NCI-H128 (cell line): Measurements from ENCODE around the gene METTL1.
"Not testable (repeated sequence)": the region's sequence is repeated elsewhere in the genome, so short reads cannot be mapped to it uniquely, and the experiment has no call there.

Source experiments
- DNase-seq: peaks from one replicate; lab custom pipeline; 2025; ENCODE audit not compliant: unreplicated experiment; lab: John Stamatoyannopoulos, UW

METTL1 gene

DNA sequence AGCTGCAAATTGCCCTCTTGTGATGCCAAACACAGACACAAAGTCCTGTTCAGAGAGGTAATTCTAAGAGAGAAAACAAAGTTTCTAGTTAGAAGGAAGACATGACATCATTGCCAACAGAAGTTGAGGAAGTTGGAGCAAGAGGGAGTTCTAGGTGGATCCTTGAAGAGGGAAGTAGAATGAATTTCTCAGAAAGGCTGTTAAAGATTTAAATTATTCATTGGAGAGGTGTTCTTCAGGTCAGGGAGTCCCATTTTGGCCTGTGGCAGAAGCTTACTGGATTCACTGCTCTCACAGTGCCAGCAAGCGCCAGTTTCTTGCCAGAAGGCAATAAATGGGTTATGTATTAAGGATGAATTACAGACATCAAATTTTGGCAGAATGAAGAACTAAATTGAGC is 26.0 kb upstream of the METTL1 start:
- no peak for DNase-seq

DNA sequence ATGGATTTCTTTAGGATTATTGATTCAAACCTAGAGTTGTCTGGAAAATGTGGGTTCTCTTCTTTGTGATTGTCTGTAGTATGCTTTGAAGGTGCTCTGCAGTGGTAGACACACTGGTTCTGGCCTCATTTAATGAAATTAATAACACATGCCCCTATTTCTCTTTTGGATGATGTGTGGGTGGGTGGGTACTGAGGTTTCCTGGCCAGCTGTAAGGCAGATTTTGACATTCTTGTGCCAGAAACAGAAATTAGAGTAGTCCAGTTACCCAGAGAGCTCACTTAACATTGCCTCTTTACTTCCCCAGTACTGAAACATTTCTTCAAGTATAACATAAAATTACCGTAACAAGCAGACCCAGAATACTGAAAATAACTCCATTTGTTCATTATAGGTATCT is 25.1 kb upstream of the METTL1 start:
- no peak for DNase-seq

DNA sequence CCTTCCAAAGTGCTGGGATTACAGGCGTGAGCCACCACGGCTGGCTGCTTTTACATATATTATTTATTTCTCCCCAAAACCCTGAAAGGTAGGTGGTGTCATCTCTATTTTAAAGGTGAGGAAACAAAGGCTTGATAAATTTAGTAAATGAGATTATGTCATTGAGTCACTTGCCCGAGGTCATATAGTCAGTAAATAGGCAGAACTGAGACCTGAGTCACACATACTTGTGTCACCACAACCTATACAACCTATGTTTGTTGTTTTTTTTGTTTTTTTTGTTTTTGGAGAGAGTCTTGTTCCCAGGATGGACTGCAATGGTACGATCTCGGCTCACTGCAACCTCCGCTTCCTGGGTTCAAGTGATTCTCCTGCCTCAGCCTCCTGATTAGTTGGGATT is 23.4 kb upstream of the METTL1 start:
- DNase-seq = no peak

DNA sequence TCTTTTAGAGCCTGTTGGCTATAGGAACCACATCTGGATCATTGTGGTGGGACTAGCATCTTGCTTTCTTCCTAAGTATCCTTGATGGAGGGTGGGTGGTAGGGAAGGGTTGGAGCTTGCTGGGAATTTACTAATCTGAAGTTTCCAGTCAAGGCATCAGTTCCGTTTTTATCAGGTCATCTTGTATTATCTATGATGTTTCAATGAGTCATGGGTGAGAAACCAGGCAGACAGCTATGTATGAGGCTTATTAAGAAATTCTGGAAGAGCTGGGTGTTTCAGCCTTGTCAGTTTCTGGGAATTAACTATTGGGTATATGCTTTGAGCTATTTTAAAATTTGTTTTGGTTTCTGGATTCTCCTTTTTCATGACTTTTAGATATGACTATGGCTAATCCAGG is 22.0 kb upstream of the METTL1 start:
- DNase-seq = no peak

DNA sequence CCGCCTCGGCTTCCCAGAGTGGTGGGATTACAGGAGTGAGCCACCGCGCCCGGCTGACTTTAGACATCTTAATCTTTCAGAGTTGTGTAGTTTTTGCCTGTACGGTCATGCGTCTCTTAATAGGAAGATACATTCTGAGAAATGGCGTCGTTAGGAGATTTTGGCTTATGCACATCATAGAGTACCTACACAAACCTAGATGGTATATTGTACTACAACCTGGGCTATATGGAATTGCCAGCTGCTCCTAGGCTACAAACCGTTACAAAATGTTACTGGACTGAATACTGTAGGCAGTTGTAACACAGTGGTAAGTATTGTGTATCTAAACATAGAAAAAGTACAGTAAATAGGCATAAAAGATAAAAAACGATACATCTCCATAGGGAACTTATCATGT is 12.0 kb upstream of the METTL1 start:
- DNase-seq = no peak

DNA sequence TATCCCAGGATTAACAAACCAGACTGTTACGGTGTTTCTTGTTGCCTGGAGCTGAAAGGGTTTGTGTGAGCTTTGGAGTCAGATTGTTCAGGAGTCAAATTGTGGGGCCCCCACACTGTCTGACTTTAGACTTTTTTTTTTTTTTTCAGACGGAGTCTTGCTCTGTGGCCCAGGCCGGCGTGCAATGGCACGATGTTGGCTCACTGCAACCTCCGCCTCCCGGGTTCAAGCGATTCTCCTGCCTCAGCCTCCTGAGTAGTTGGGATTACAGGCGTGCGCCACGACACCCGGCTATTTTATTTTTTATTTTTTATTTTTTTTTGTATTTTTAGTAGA is 11.5 kb upstream of the METTL1 start:
- no peak for DNase-seq

DNA sequence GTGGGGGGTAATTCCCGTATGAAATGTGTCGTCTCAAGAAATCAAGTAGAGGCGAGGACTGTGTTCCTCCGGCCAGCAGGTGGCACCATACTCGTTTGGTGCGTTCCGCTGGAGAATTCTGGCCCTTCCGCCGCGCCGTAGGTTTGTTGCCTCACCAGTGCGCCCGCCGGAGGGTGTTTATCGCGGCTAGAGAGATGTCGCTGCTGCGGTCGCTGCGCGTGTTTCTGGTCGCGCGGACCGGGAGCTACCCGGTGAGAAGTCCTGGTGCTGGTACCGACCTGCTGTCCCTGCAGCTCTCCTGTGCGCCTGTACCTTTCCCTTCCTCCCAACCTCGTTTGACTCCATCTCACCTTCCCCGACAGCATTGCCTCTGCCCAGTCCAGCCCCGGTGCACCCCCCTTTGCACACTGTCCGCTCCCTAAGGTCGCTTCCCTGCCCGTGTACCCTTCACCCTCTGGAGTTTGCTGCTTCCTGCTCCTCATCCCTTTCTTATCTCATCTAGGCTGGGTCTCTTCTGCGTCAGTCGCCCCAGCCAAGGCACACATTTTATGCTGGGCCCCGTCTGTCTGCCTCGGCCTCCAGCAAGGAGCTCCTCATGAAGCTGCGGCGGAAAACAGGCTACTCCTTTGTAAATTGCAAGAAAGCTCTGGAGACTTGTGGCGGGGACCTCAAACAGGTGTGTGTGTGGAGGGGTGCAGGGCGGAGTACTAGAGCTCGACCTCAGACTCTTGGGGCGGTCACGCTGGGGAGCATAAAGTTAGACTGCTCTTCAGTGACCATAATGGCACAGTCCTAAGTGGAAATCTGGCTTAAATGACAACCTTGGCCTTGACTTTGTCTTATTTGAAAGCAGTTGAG is 10.9 kb upstream of the METTL1 start, which contains the start of gene TSFM:
TSFM (plus strand) TSS at position 180 of the 858 bp plus-strand sequence; CDS start at position 195, 15 bp downstream.
- peak; percentile 90 for DNase-seq

DNA sequence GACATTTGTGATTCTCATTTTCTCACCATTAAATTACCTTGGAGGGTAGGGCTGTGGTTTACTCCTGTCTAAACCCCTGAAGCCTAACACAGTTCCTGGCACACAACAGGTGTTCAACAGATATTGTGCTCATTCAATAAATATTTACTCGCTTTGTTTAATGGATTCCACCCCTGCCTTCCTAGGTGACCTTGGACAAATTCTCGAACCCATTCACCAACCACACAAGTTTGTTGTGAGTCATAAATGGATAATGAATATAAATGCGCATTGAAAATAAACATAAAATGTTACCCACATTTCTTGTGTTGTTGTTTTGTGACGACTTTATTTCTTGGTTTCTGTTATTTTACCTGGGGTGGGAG is 10.3 kb upstream of the METTL1 start:
- no peak for DNase-seq

DNA sequence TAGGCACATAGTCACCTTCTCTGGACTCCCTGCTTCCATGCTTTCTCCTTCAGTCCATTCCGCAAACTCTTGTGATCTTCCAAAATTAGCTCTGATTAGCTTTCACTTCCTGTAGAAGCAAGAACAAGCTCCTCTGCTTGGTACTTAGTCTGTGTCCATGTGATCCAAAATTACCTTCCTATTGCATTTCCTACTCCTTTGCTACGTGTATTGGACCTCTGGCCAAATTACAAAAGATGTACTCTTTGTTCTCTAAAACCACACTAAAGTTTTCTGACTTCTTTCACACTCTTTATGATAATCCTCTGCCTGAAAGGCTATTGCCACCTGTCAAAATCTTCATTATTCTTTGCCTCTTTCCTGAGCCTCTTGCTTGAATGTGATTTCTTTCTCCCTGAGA is 9.9 kb upstream of the METTL1 start:
- DNase-seq = no peak

DNA sequence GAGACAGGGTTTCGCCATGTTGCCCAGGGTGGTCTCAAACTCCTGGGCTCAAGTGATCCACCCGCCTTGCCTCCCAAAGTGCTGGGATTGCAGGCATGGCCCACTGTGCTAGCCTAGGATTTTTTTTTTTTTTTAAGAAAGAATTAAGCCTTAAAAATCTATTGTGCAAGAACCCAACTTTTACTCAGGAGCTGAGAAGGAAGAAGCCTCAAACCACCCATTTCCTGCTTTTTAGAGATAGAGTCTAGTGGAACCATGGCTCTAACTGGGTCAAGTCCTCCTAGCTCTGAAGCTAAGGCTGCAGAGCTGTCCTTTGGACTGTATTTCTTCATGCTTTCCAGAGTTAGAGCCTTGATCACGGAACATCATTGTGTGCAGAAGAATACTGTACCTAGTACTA is 9.3 kb upstream of the METTL1 start:
- no peak for DNase-seq

DNA sequence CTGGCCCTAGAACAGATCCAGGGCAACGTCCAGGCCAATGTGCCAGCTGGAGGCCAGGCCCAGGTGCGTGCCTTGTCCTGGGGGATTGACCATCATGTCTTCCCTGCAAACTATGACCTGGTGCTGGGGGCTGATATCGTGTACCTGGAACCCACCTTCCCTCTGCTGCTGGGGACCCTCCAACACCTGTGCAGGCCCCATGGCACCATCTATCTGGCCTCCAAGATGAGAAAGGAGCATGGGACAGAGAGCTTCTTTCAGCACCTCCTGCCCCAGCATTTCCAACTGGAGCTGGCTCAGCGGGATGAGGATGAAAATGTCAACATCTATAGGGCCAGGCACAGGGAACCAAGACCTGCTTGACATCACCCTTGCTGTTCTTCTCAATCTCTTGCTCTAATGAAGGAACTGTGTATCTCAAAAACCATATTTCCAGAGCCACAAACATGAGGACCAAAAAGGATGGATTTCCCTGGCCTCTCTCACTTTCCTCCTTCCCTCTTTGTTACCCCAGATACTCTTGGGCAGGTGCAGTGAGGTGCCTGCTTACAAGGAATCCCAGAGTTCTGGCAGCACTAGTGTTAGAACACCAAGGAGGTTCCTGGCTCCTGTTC is 8.5 kb upstream of the METTL1 start:
- DNase-seq = no peak

DNA sequence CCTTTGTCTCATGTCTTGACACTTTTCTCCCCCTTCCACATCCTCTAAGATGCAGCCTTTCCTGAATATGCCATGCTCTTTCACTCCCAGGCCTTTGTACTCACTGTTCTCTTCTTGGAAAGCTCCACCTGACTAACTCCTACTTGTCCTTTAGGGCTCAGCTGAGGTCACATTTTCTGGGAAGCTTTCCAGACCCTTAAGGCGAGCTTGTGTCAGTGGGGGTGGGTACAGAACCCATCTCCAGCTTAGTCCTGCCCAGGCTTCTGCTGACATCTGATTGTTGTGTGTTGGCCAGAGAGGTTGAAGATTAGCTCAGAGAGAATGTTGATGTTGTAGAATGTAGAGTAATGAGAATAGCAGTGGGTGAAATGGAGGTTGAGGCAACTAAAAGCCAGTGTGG is 7.8 kb upstream of the METTL1 start:
- no peak for DNase-seq

DNA sequence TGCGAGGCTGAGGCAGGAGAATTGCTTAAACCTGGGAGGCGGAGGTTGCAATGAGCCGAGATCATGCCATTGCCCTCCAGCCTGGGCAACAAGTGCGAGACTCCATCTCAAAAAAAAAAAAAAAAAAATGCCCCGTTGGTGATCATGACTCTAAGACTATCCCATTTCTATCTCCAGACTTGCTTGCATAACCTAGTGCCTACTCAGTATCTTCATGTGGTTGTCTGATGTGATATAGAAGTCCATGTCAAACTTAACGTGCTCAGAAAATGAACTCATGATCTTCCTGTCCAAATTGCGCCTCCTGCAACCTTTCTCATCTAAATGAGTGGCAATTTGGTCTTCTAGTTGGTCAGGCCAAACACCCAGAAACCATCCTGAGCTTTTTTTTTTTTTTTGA is 6.0 kb upstream of the METTL1 start:
- no peak for DNase-seq

DNA sequence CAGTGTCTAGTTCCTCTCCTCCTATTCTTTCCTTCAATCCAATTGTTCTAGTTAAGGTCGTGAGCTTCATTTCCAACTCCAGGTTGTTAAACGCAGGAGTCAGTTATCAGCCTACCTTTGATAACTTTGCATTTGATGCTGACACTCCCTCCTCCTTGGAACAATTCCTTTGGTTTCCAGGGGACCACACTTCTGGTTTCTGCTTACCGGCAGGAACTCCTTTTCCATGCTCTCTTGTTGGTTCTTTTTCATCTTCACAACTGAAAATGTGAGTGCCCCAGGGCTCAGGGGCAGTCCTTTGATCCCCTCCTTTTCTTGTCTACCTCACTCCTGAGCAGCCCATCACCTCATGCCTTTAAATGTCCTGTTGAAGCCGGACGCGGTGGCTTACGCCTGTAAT is 5.5 kb upstream of the METTL1 start:
- DNase-seq = no peak

DNA sequence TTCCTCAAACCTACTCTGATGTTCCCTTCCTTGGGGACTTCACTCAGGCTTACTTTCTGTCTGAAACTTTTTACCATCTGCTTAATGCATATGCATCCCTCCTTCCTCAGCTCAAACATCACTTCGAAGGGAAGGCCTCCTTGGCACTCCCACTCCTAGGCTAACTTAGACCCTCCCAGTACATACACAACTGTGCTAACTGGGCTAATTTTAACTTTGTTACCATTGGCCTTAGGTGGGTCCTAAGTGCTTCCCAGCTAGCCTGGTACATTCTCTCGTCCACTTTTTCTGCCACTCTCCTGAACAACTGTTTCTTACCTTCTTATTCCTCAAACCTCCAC is 4.3 kb upstream of the METTL1 start:
- no peak for DNase-seq

DNA sequence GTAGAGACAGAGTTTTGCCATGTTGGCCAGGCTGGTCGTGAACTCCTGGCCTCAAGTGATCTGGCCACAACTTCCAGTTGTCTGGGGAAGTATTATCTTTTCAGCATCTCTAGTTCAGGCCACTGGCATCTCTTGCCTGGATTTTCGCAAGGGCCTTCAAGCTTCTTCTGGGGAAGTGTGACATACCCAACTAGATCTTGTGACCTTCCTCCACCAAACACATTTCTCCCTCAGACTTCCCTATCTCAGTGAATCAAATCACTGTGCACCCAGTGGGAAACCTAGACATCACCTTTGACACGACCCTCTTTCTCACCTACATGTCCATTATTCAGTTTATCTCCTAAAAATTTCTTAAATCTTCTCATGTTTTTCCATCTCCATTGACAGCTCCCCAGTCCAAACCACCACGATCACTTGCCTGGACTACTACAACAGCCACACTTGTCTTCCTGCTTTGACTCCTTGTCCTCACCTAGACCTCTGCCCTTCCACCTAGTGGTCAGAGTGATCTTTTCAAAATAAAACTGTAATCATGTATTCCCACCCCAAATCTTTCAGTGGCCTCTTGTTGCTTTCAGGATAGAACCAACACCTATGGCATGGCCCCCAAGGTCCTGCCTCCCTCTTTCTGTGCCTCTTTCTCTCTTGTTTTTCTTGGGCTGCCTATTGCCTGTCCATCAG is 3.8 kb upstream of the METTL1 start:
- no peak for DNase-seq

DNA sequence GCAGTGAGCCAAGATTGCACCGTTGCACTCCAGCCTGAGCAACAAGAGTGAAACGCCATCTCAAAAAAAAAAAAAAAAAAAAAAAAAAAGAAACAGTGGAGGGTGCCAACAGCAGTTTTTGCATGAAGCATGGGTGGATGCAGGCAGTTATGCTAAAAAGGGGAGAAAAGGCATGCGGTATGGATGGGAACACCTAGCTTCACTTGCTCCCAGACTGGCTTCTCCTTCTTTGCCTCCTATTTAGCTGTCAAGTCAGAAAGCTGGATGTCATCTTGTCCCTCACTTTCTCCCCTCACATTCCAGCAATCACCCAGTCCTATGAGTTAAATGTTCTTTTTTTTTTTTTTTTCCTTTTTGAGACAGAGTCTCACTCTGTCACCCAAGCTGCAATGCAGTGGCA is 3.1 kb upstream of the METTL1 start:
- no peak for DNase-seq

DNA sequence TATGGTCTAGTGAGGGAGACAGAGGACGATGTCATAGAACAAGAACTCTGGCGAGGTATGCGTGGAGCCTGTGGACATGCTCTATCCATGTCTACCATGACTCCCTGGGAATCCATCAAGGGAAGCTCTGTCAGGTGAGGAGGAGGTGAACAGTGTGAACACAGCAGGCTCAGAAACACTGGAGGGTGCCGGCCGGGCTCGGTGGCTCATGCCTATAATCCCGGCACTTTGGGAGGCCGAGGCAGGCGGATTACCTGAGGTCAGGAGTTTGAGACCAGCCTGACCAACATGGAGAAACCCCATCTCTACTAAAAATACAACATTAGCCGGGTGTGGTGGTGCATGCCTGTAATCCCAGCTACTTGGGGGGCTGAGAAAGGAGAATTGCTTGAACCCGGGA is 2.7 kb upstream of the METTL1 start:
- DNase-seq = not testable (repeated sequence)

DNA sequence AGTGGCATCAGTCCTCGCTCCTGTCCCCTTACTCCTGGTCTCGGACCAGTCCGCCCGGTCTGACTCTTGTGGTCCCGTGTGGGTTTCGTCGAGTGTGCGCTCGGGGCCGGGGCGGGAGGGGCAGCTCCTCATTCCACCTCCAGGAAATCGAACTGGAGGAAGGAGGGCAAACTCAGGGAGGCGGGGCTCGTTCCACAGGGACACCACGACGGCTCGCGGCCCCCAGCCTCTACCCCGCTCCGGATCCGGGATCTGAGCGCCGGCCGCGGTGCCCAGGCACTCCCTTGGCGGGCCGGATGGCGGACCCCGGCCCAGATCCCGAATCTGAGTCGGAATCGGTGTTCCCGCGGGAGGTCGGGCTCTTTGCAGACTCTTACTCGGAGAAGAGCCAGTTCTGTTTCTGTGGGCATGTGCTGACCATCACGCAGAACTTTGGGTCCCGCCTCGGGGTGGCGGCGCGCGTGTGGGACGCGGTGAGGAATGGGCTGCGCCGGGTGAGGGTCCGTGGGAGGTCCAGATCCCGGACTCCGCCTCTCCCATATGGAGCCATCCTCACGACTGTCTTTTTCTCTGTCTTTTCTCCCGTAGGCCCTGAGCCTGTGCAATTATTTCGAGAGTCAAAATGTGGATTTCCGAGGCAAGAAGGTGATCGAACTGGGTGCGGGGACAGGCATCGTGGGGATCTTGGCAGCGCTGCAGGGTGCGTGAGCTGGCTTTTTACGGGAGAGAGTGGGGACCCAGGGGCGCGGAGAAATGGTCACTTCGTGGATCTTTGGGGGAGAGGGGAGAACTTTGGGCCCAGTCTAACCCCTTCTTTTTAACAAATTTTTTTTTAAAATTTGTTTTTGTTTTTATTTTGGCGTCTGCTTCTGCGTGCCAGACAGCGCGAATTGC is 771 bp upstream of the METTL1 start, which contains the start of gene EEF1AKMT3:
EEF1AKMT3 (plus strand) TSS at position 186 of the 894 bp plus-strand sequence; CDS start at position 297, 111 bp downstream.
- no peak for DNase-seq

DNA sequence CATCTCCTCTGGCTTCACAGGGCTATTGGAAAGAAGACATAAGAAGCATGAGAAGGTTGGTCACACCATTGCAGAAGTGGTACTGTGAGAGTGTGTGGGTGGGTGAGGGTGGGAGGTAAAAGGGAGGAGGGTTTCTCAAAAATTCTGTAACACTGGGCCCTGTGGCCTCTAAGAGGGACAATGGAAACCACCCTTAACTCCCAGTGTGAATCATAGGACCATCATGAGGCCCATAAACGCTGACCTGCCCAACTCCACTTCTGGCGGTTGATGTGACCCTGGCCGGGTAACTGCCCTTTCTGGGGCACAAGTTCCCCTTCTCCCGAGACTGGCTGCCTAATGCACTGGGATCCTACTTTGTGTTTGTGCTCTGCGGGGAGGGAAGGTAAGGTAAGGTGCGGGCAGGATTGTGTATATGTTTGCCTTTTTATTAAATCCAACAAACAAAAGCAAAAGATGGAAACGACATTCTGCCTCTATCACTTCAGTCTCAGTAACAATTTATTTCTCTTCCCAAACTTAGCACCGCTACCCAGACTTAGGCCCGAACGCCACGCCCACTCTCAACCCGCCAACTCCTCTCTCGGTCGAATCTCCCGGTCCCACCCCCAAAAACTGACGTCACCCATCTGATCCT is 551 bp downstream of the METTL1 start:
- DNase-seq = peak; percentile 62

DNA sequence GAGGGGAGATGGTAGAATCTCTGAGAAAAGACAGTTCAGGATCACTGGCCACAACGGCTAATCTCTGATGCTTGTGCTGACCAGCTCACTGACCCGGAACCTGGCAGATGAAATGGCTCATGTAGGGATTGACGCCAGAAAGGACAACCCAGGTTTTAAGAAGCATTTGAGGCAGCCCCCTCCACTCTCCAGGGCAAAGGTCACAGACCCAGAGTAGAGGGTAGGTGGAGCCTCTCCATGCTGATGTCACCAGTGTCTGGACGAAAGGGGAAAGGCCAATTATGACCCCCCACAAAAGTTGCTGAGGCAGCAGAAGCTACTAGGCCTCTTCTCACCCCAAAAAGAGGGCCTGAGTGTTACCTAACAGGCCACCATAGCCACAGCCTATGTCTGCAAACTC is 1.2 kb downstream of the METTL1 start:
- no peak for DNase-seq
